Tibial nerve (tissue), 4 donors: ENCODE measurements around the gene SMCO4. TPM values are rescaled to one million over a fixed set of nuclear protein-coding genes. Genes with fewer than 3 reads are reported as not detected.

Source experiments
- DNase-seq, 2 donors: peaks; one replicate each; pipeline ENCODE4 v3.0.0-alpha.2; 2019; ENCODE audit warnings: low spot score in 2 of 2
- H3K27ac ChIP-seq, 4 donors: fragments of 200-600 bp; sonication (generic) in 3 of 4; one replicate each; pipeline ENCODE4 v1.5.1; 2017 to 2019; ENCODE audit warnings: mild to moderate bottlenecking in 1 of 4
- H3K27me3 ChIP-seq, 2 donors: fragments of 200-600 bp; sonication (generic) in 1 of 2; one replicate each; pipeline versions ENCODE4 v1.5.1 to v1.6.0; 2017 to 2019
- H3K36me3 ChIP-seq, 3 donors: fragments of 200-600 bp; sonication (generic); one replicate each; pipeline ENCODE4 v1.5.1; 2018 to 2019
- H3K4me1 ChIP-seq, 4 donors: fragments of 200-600 bp; sonication (generic) in 3 of 4; one replicate each; pipeline ENCODE4 v1.5.1; 2017 to 2019
- H3K4me3 ChIP-seq, 4 donors: fragments of 200-600 bp; sonication (generic) in 3 of 4; one replicate each; pipeline ENCODE4 v1.5.1; 2017 to 2019; ENCODE audit warnings: mild to moderate bottlenecking in 1 of 4, moderate library complexity in 1 of 4
- H3K9me3 ChIP-seq, 4 donors: fragments of 200-600 bp; sonication (generic) in 3 of 4; one replicate each; pipeline ENCODE4 v1.5.1; 2017 to 2019
- CTCF ChIP-seq, 5 experiments: fragments of 200-600 bp in 3 of 5; fragments of 450-650 bp in 2 of 5; sonication (generic) in 3 of 5; IDR thresholded peaks; one replicate each; pipeline ENCODE4 v1.5.1; 2016 to 2019; ENCODE audit warnings: antibody characterized with exemption in 5 of 5, mild to moderate bottlenecking in 3 of 5, moderate library complexity in 2 of 5
- EP300 ChIP-seq, 2 donors: sonication (generic); formaldehyde crosslinking; IDR thresholded peaks; one replicate each; pipeline ENCODE4 v1.6.1; 2017; ENCODE audit warnings: antibody characterized with exemption in 2 of 2, mild to moderate bottlenecking in 1 of 2
- POLR2A ChIP-seq, 2 donors: fragments of 450-650 bp; IDR thresholded peaks; one replicate each; pipeline ENCODE4 v1.6.1; 2017; ENCODE audit warnings: antibody characterized with exemption in 2 of 2, mild to moderate bottlenecking in 2 of 2, moderate library complexity in 2 of 2
- WGBS, 2 donors: methylation state at CpG; one replicate each; pipeline ENCODE4 v1.1.5; 2018; 5-methylcytosine and 5-hydroxymethylcytosine counted together
- total RNA-seq, 4 donors: library from RNA; depleted of rRNA; stranded (reverse); fragments of >200 nt; gene quantifications; one replicate each; pipeline ENCODE4 v1.1.0, GENCODE V29; 2016

SMCO4 gene
- total RNA-seq, 4 donors from 2014 or later = 3.7 to 13.8 (median 7.6) TPM

- no peak for DNase-seq
- Histone ChIP-seq H3K27me3 (no peaks in the 10 kb centered on the region), H3K36me3 (no peaks in the 10 kb centered on the region), H3K4me3 (no peak overlapping the region), H3K9me3 (peaks cover 0 to 2% (median 0%) of the 10 kb centered on the region in 4 donors), H3K4me1 (peaks cover 0 to 9% (median 4%) of the 10 kb centered on the region in 4 donors), H3K27ac (no peak overlapping the region)
- 77 to 84% methylated on average over 4 of the region's 4 CpGs for WGBS, 2 donors
- no peak for TF ChIP-seq POLR2A (IDR thresholded peaks at IDR 0.05)
- no peak for TF ChIP-seq EP300 (IDR thresholded peaks at IDR 0.05)
- no peak for TF ChIP-seq CTCF (IDR thresholded peaks at IDR 0.05)
Measured at GRCh38 chr11:93514712-93515111, 28.5 kb downstream of the SMCO4 start.

- TF ChIP-seq EP300 (IDR thresholded peaks at IDR 0.05) (no peak), POLR2A (IDR thresholded peaks at IDR 0.05) (no peak), CTCF (IDR thresholded peaks at IDR 0.05) (no peak)
- no peak overlapping the region for H3K4me3 ChIP-seq
- WGBS, 2 donors = 74 to 88% methylated on average over 4 of the region's 4 CpGs
- no peak for DNase-seq
- H3K4me1 ChIP-seq = peaks cover 0 to 9% (median 4%) of the 10 kb centered on the region in 4 donors
- no peak overlapping the region for H3K27ac ChIP-seq
- peaks cover 0 to 9% (median 0%) of the 10 kb centered on the region in 4 donors for H3K9me3 ChIP-seq
- H3K36me3 ChIP-seq = no peaks in the 10 kb centered on the region
- no peaks in the 10 kb centered on the region for H3K27me3 ChIP-seq
Measured at GRCh38 chr11:93513772-93514171, 29.4 kb downstream of the SMCO4 start.

- Histone ChIP-seq H3K4me1 (peaks cover 0 to 9% (median 4%) of the 10 kb centered on the region in 4 donors), H3K27me3 (no peaks in the 10 kb centered on the region), H3K9me3 (peaks cover 0 to 9% (median 0%) of the 10 kb centered on the region in 4 donors), H3K27ac (no peak overlapping the region), H3K36me3 (no peaks in the 10 kb centered on the region), H3K4me3 (no peak overlapping the region)
- no peak for DNase-seq
- no peak for TF ChIP-seq EP300 (IDR thresholded peaks at IDR 0.05)
- TF ChIP-seq CTCF (IDR thresholded peaks at IDR 0.05) = no peak
- no peak for TF ChIP-seq POLR2A (IDR thresholded peaks at IDR 0.05)
- 91 to 96% methylated on average over 3 of the region's 3 CpGs for WGBS, 2 donors
Measured at GRCh38 chr11:93512949-93513667, 30.1 kb downstream of the SMCO4 start.

GRCh38 chr11:93512073-93512475 is 31.1 kb downstream of the SMCO4 start:
- DNase-seq = no peak
- Histone ChIP-seq H3K4me3 (no peak overlapping the region), H3K4me1 (peaks cover 0 to 9% (median 4%) of the 10 kb centered on the region in 4 donors), H3K27me3 (no peaks in the 10 kb centered on the region), H3K27ac (no peak overlapping the region), H3K9me3 (peaks cover 0 to 9% (median 0%) of the 10 kb centered on the region in 4 donors), H3K36me3 (no peaks in the 10 kb centered on the region)
- no peak for TF ChIP-seq EP300 (IDR thresholded peaks at IDR 0.05)
- no peak for TF ChIP-seq CTCF (IDR thresholded peaks at IDR 0.05)
- no peak for TF ChIP-seq POLR2A (IDR thresholded peaks at IDR 0.05)
- 74 to 78% methylated on average over 4 of the region's 4 CpGs for WGBS, 2 donors

- Histone ChIP-seq H3K4me1 (peaks cover 0 to 4% (median 1%) of the 10 kb centered on the region in 4 donors), H3K4me3 (no peak overlapping the region), H3K27ac (no peak overlapping the region), H3K9me3 (peaks cover 0 to 9% (median 0%) of the 10 kb centered on the region in 4 donors), H3K27me3 (no peaks in the 10 kb centered on the region), H3K36me3 (no peaks in the 10 kb centered on the region)
- WGBS, 2 donors = 79 to 86% methylated on average over 3 of the region's 3 CpGs
- TF ChIP-seq CTCF (IDR thresholded peaks at IDR 0.05) = no peak
- no peak for TF ChIP-seq EP300 (IDR thresholded peaks at IDR 0.05)
- TF ChIP-seq POLR2A (IDR thresholded peaks at IDR 0.05) = no peak
- DNase-seq = no peak
Measured at GRCh38 chr11:93510196-93510873, 32.9 kb downstream of the SMCO4 start.
